Inferior parietal cortex (tissue), 1 donor: ENCODE measurements around the gene CDK5RAP3.

Experiments
- DNase-seq: peaks from one replicate; pipeline ENCODE4 v3.0.0-alpha.2; 2016; ENCODE audit errors: extremely low spot score

The CDK5RAP3 gene

GRCh38 chr17:47949197-47949759 is 21.6 kb upstream of the CDK5RAP3 start:
- DNase-seq = peak; percentile 80

GRCh38 chr17:47949946-47950345 is 21.0 kb upstream of the CDK5RAP3 start:
- no peak for DNase-seq

GRCh38 chr17:47950448-47950847 is 20.5 kb upstream of the CDK5RAP3 start:
- DNase-seq = no peak

- DNase-seq = no peak
These were observed 18.5 kb upstream of the CDK5RAP3 start for GRCh38 chr17:47952171-47953021.

- no peak for DNase-seq
These were observed 17.0 kb upstream of the CDK5RAP3 start for GRCh38 chr17:47953909-47954308.

- no peak for DNase-seq
These were observed 15.1 kb upstream of the CDK5RAP3 start for GRCh38 chr17:47955497-47956461.

GRCh38 chr17:47956791-47957590 is 13.9 kb upstream of the CDK5RAP3 start:
- DNase-seq = no peak

- DNase-seq = no peak
These were observed 13.1 kb upstream of the CDK5RAP3 start, which contains the start of gene PRR15L for GRCh38 chr17:47957591-47958490. Gene PRR15L, minus strand, starts transcription at chr17:47957883. Its CDS starts 4,649 bp downstream, at chr17:47953234.

GRCh38 chr17:47959825-47960655 is 10.9 kb upstream of the CDK5RAP3 start:
- no peak for DNase-seq

- no peak for DNase-seq
These were observed 9.5 kb upstream of the CDK5RAP3 start for GRCh38 chr17:47961406-47961805.

GRCh38 chr17:47962901-47963300 is 8.0 kb upstream of the CDK5RAP3 start:
- DNase-seq = no peak

- DNase-seq = no peak
These were observed 6.1 kb upstream of the CDK5RAP3 start for GRCh38 chr17:47964856-47965255.

GRCh38 chr17:47966079-47966519 is 4.8 kb upstream of the CDK5RAP3 start:
- no peak for DNase-seq

- DNase-seq = no peak
These were observed 3.2 kb upstream of the CDK5RAP3 start for GRCh38 chr17:47967607-47968252.

- DNase-seq = no peak
These were observed 2.1 kb upstream of the CDK5RAP3 start for GRCh38 chr17:47968836-47969235.

- no peak for DNase-seq
These were observed 786 bp upstream of the CDK5RAP3 start for GRCh38 chr17:47969930-47970724.

- DNase-seq = no peak
These were observed 2.6 kb downstream of the CDK5RAP3 start for GRCh38 chr17:47973541-47973940.
